SW 1271 (cell line): ENCODE measurements around the gene KLK6.
A peak's percentile ranks its signal among the peaks of the same experiment; 100 is the strongest.

Source experiments
- DNase-seq, 2 experiments: peaks; one replicate each; lab custom pipeline; 2025; lab: John Stamatoyannopoulos, UW

The KLK6 gene

DNA sequence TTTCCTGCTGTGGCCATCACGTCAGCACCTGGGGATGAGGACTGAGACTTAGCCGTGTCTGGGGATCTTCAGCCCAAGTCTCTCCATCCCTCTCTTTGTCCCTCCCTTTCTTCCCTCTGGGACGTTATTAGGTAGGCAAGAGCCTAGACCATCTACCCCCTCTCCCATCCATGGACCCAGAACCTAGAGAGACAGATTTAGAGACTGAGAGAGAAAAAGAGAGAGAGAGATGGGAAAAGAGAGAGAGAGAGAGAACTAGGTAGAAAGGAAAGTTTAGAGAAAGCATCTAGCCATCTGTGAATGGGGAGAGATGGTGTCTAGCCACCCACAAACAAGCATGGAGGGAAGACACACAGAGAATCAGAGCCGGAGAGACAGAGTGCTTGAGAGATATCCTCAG, 58.7 kb downstream of the KLK6 start:
- DNase-seq: no peak

DNA sequence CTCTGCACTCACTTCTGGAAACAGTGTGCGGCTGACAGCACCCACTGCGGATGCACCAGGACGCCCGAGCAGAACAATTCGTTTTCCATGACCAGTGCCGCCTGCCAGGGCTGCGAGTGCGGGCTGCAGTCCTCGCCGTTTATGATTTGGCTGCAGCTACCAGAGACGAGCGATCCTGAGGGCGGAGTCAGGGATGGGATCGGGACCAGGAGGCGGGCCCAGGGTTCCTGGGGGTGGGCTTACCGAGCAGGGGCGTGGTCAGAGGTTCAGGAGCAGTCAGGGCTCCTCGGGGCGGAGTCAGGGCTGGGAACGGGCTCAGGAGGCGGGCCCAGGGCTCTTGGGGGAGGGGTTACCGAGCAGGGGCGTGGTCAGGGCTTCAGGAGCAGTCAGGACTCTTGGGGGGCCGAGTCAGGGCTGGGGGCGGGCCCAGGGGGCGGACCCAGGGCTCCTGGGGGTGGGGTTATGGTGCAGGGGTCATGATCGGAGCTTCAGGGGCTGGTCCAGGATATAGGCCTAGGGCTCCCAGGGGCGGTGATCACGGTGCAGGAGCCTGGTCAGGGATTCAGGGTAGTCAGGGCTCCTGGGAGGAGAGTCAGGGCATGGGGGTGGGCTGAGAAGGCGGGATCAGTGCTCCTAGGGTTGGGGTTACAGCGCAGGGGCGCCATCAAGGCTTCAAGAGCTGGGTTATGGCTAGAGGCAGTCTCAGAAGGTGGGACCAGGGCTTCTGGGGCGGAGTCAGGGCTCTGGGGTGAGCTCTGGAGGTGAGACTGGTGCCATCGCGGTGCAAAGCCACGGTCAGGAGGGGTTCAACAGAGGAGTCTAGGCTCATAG, 59.9 kb downstream of the KLK6 start:
- DNase-seq: peak in 1 of 2 experiments; percentile 18
